GOT3 (cell line): Measurements from ENCODE around the gene PCGF3.
"Not testable (repeated sequence)": the region's sequence is repeated elsewhere in the genome, so short reads cannot be mapped to it uniquely, and the experiment has no call there.

Experiments used
- DNase-seq: peaks from one replicate; lab custom pipeline; 2025; ENCODE audit warnings: mixed read lengths; lab: John Stamatoyannopoulos, UW

The PCGF3 gene

GRCh38 chr4:764405-765169 lies 59.0 kb downstream of the PCGF3 start:
- no peak for DNase-seq

GRCh38 chr4:766152-766515 lies 60.5 kb downstream of the PCGF3 start:
- DNase-seq, result no peak

- no peak for DNase-seq
These were observed 61.1 kb downstream of the PCGF3 start for GRCh38 chr4:766559-767283.

- DNase-seq, result no peak
These were observed 62.4 kb downstream of the PCGF3 start for GRCh38 chr4:768076-768475.

- DNase-seq, result no peak
These were observed 63.4 kb downstream of the PCGF3 start for GRCh38 chr4:768995-769394.

- DNase-seq, result no peak
These were observed 63.9 kb downstream of the PCGF3 start for GRCh38 chr4:769511-769910.

GRCh38 chr4:770022-770421 lies 64.4 kb downstream of the PCGF3 start:
- no peak for DNase-seq

- no peak for DNase-seq
These were observed 65.8 kb downstream of the PCGF3 start for GRCh38 chr4:771464-771863.

GRCh38 chr4:772118-772517 lies 66.5 kb downstream of the PCGF3 start:
- DNase-seq, result no peak

- no peak for DNase-seq
These were observed 67.1 kb downstream of the PCGF3 start for GRCh38 chr4:772776-773175.

- no peak for DNase-seq
These were observed 67.6 kb downstream of the PCGF3 start for GRCh38 chr4:773214-773613.

GRCh38 chr4:774419-775092 lies 68.9 kb downstream of the PCGF3 start:
- not testable (repeated sequence) for DNase-seq

GRCh38 chr4:775485-775884 lies 69.9 kb downstream of the PCGF3 start:
- DNase-seq, result not testable (repeated sequence)

GRCh38 chr4:776743-777441 lies 71.3 kb downstream of the PCGF3 start:
- no peak for DNase-seq

- no peak for DNase-seq
These were observed 72.1 kb downstream of the PCGF3 start for GRCh38 chr4:777520-778262.

GRCh38 chr4:779555-779954 lies 73.9 kb downstream of the PCGF3 start:
- DNase-seq, result no peak

GRCh38 chr4:780255-780654 lies 74.6 kb downstream of the PCGF3 start:
- not testable (repeated sequence) for DNase-seq

- DNase-seq, result no peak
These were observed 75.3 kb downstream of the PCGF3 start for GRCh38 chr4:780716-781492.

GRCh38 chr4:781493-782216 lies 76.0 kb downstream of the PCGF3 start:
- DNase-seq, result peak; percentile 97
